CD14-positive monocyte (primary cell): ENCODE data around the gene PPP1R2. TPM values are rescaled to one million over a fixed set of nuclear protein-coding genes. Genes with fewer than 3 reads are reported as not detected.

Experiments
- DNase-seq, 3 donors: peaks; one replicate each; pipeline ENCODE4 v3.0.0-alpha.2; 2011 to 2022
- H2AFZ ChIP-seq: 2 replicates; pipeline ENCODE4 v1.6.0; 2012; ENCODE audit warnings: mild to moderate bottlenecking, low read depth, low read length, inconsistent platforms; ENCODE audit not compliant: insufficient read depth, poor library complexity, severe bottlenecking
- H3K27ac ChIP-seq, 2 donors: 1 replicate in 1 of 2; 2 replicates in 1 of 2; pipeline ENCODE4 v1.5.1; 2012 to 2013; ENCODE audit warnings: low read length in 2 of 2, control low read depth in 1 of 2, inconsistent platforms in 1 of 2, low read depth in 1 of 2, mild to moderate bottlenecking in 1 of 2
- H3K27me3 ChIP-seq, 2 donors: one replicate each; pipeline versions ENCODE4 v1.6.0 to v1.6.1; 2011 to 2013; ENCODE audit warnings: low read length in 2 of 2; ENCODE audit not compliant: control insufficient read depth in 2 of 2, insufficient read depth in 2 of 2
- H3K36me3 ChIP-seq, 2 donors: replicated peaks in 1 of 2; 1 replicate in 1 of 2; 2 replicates in 1 of 2; pipeline versions ENCODE4 v1.5.1 to v1.6.1; 2012 to 2013; ENCODE audit warnings: low read length in 2 of 2, control low read depth in 1 of 2, inconsistent platforms in 1 of 2, mild to moderate bottlenecking in 1 of 2; ENCODE audit not compliant: insufficient read depth in 2 of 2, control insufficient read depth in 1 of 2
- H3K4me1 ChIP-seq, 2 donors: 1 replicate in 1 of 2; 2 replicates in 1 of 2; pipeline versions ENCODE4 v1.5.1 to v1.6.1; 2012 to 2013; ENCODE audit warnings: low read length in 2 of 2, control low read depth in 1 of 2, inconsistent platforms in 1 of 2, mild to moderate bottlenecking in 1 of 2, moderate library complexity in 1 of 2; ENCODE audit not compliant: insufficient read depth in 2 of 2, control insufficient read depth in 1 of 2
- H3K4me2 ChIP-seq: replicated peaks from 2 replicates; pipeline ENCODE3; 2012; ENCODE audit warnings: low read length, moderate library complexity, mild to moderate bottlenecking; ENCODE audit not compliant: poor library complexity, severe bottlenecking; ENCODE audit errors: extremely low read depth
- H3K4me3 ChIP-seq, 3 experiments: fragments of 200-600 bp in 1 of 3; sonication (generic) in 1 of 3; replicated peaks in 1 of 3; 1 replicate in 2 of 3; 2 replicates in 1 of 3; pipeline ENCODE4 v1.5.1; 2011 to 2013; ENCODE audit warnings: low read length in 3 of 3, mild to moderate bottlenecking in 3 of 3, control low read depth in 2 of 3, low read depth in 2 of 3, inconsistent platforms in 1 of 3, moderate library complexity in 1 of 3
- H3K79me2 ChIP-seq: 2 replicates; pipeline ENCODE4 v1.6.0; 2012; ENCODE audit warnings: mild to moderate bottlenecking, control low read depth, inconsistent platforms, low read length, moderate library complexity; ENCODE audit not compliant: insufficient read depth
- H3K9ac ChIP-seq: 2 replicates; pipeline ENCODE4 v1.6.0; 2017; ENCODE audit warnings: low read length, mild to moderate bottlenecking; ENCODE audit not compliant: insufficient read depth, poor library complexity, severe bottlenecking
- H3K9me3 ChIP-seq, 2 donors: replicated peaks in 1 of 2; 1 replicate in 1 of 2; 2 replicates in 1 of 2; pipeline versions ENCODE4 v1.5.1 to v1.6.1; 2012 to 2013; ENCODE audit warnings: low read length in 2 of 2, control low read depth in 1 of 2; ENCODE audit not compliant: control insufficient read depth in 1 of 2, insufficient read depth in 1 of 2
- H4K20me1 ChIP-seq: 2 replicates; pipeline ENCODE4 v1.6.0; 2012; ENCODE audit warnings: mild to moderate bottlenecking, low read length, control low read depth, moderate library complexity; ENCODE audit not compliant: insufficient read depth
- H3K27ac Mint-ChIP-seq, 7 donors: one replicate each; pipeline ENCODE4 v1.8.0; 2020; ENCODE audit warnings: mild to moderate bottlenecking in 7 of 7, mixed read lengths in 7 of 7, moderate library complexity in 6 of 7, inconsistent platforms in 2 of 7
- H3K27me3 Mint-ChIP-seq, 3 donors: one replicate each; pipeline ENCODE4 v1.8.0; 2021 to 2022; ENCODE audit warnings: low read depth in 3 of 3, mild to moderate bottlenecking in 3 of 3, mixed read lengths in 3 of 3, moderate library complexity in 3 of 3, inconsistent platforms in 1 of 3
- H3K36me3 Mint-ChIP-seq, 2 donors: one replicate each; pipeline ENCODE4 v1.8.0; 2020; ENCODE audit warnings: mixed read lengths in 2 of 2, inconsistent platforms in 1 of 2, mild to moderate bottlenecking in 1 of 2
- H3K4me1 Mint-ChIP-seq: one replicate; pipeline ENCODE4 v1.8.0; 2020; ENCODE audit warnings: mild to moderate bottlenecking, mixed read lengths
- H3K4me3 Mint-ChIP-seq, 2 donors: one replicate each; pipeline ENCODE4 v1.8.0; 2020; ENCODE audit warnings: mild to moderate bottlenecking in 2 of 2, mixed read lengths in 2 of 2, moderate library complexity in 1 of 2
- H3K9me3 Mint-ChIP-seq, 7 donors: one replicate each; pipeline ENCODE4 v1.8.0; 2020 to 2022; ENCODE audit warnings: mixed read lengths in 7 of 7, mild to moderate bottlenecking in 6 of 7, moderate library complexity in 6 of 7, inconsistent platforms in 2 of 7
- whole genome bisulfite sequencing: methylation state at CpG from one replicate; pipeline ENCODE4 v1.1.5; 2013; ENCODE audit warnings: missing lambda C conversion rate; ENCODE audit not compliant: insufficient coverage; 5-methylcytosine and 5-hydroxymethylcytosine counted together
- intact Hi-C, 2 donors: fragments of 100-400 bp; cut with micrococcal nuclease; formaldehyde crosslinking; loops; one replicate each; pipeline versions ENCODE4 v1.15.0 to v1.15.1; 2023
- polyA plus RNA-seq, 3 donors: library from polyadenylated mRNA; depleted of rRNA in 1 of 3; unstranded in 2 of 3; stranded (reverse) in 1 of 3; fragments of 300-500 nt in 2 of 3; fragments of >200 nt in 1 of 3; fragmentation: Illumina TruSeq in 2 of 3; gene quantifications; 1 replicate in 2 of 3; 2 replicates in 1 of 3; pipeline ENCODE4 v1.2.3, GENCODE V29; 2012 to 2021
- TF ChIP-seq, protein P1 (sequence below): fragments of 200-600 bp; IDR thresholded peaks from one replicate; pipeline ENCODE4 v1.8.0; 2022; ENCODE audit warnings: antibody characterized with exemption, mild to moderate bottlenecking

The PPP1R2 gene
- polyA plus RNA-seq, 3 donors = 21.0 to 121 (median 118) TPM

GRCh38 chr3:195587824-195588223 is 44.7 kb upstream of the PPP1R2 start:
- Mint-ChIP-seq H3K4me3 (no peak overlapping the region), H3K27me3 (peaks cover 28 to 45% (median 33%) of the 10 kb centered on the region in 3 donors), H3K9me3 (peaks cover 0 to 16% (median 4%) of the 10 kb centered on the region in 7 donors), H3K4me1 (peaks cover 8% of the 10 kb centered on the region), H3K27ac (no peak overlapping the region), H3K36me3 (no peaks in the 10 kb centered on the region)
- peaks cover 12 to 22% of the 10 kb centered on the region in 2 donors for H3K9me3 ChIP-seq
- 74% methylated on average over 3 of the region's 5 CpGs for WGBS
- no peak overlapping the region for H3K9ac ChIP-seq
- H3K36me3 ChIP-seq = no peaks in the 10 kb centered on the region
- no peaks in the 10 kb centered on the region for H4K20me1 ChIP-seq
- DNase-seq = no peak
- peaks cover 39 to 42% of the 10 kb centered on the region in 2 donors for H3K27me3 ChIP-seq
- no peak overlapping the region for H3K4me3 ChIP-seq
- no peak overlapping the region for H2AFZ ChIP-seq
- TF ChIP-seq, protein P1, sequence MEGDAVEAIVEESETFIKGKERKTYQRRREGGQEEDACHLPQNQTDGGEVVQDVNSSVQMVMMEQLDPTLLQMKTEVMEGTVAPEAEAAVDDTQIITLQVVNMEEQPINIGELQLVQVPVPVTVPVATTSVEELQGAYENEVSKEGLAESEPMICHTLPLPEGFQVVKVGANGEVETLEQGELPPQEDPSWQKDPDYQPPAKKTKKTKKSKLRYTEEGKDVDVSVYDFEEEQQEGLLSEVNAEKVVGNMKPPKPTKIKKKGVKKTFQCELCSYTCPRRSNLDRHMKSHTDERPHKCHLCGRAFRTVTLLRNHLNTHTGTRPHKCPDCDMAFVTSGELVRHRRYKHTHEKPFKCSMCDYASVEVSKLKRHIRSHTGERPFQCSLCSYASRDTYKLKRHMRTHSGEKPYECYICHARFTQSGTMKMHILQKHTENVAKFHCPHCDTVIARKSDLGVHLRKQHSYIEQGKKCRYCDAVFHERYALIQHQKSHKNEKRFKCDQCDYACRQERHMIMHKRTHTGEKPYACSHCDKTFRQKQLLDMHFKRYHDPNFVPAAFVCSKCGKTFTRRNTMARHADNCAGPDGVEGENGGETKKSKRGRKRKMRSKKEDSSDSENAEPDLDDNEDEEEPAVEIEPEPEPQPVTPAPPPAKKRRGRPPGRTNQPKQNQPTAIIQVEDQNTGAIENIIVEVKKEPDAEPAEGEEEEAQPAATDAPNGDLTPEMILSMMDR = no peak
- H3K4me2 ChIP-seq = no peak overlapping the region
- intact Hi-C loops = no loop called here
- peaks cover 13 to 15% of the 10 kb centered on the region in 2 donors for H3K4me1 ChIP-seq
- H3K27ac ChIP-seq = no peak overlapping the region
- H3K79me2 ChIP-seq = no peaks in the 10 kb centered on the region

DNA sequence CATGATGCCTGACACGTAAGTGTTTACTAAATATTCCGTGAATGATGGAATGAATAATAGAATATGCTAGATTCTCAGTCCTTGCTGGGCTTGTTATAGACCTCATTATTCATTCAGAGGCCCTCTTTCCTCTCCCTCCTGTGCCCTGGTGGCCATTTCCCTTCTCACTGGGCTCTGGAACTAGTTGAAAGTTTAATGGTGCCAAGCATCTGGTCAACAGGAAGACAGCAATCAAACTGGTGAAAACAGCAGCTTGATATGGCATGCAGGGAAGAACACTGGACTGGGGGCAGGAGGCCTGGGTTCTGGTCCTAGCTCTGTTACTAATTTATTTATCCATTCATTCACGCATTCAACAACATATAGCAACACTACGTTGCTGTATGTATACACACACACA is 44.3 kb upstream of the PPP1R2 start:
- no peak for DNase-seq
- peaks cover 12 to 22% of the 10 kb centered on the region in 2 donors for H3K9me3 ChIP-seq
- Mint-ChIP-seq H3K9me3 (peaks cover 0 to 18% (median 4%) of the 10 kb centered on the region in 7 donors), H3K4me1 (peaks cover 8% of the 10 kb centered on the region), H3K27ac (no peak overlapping the region), H3K4me3 (no peak overlapping the region), H3K36me3 (no peaks in the 10 kb centered on the region), H3K27me3 (peaks cover 28 to 44% (median 33%) of the 10 kb centered on the region in 3 donors)
- no peaks in the 10 kb centered on the region for H3K36me3 ChIP-seq
- H3K79me2 ChIP-seq = no peaks in the 10 kb centered on the region
- H3K4me3 ChIP-seq = no peak overlapping the region
- H3K27me3 ChIP-seq = peaks cover 37 to 42% of the 10 kb centered on the region in 2 donors
- no peak overlapping the region for H3K4me2 ChIP-seq
- intact Hi-C loops = no loop called here
- no peaks in the 10 kb centered on the region for H4K20me1 ChIP-seq
- H3K4me1 ChIP-seq = peaks cover 13 to 15% of the 10 kb centered on the region in 2 donors
- no peak overlapping the region for H3K27ac ChIP-seq
- TF ChIP-seq, protein P1 = no peak
- no peak overlapping the region for H3K9ac ChIP-seq
- no peak overlapping the region for H2AFZ ChIP-seq
- WGBS = no CpG with 5 or more reads among the region's 4 CpGs
